Motor neuron (in vitro differentiated cells): ENCODE measurements around the gene TMBIM4. TPM values are rescaled to one million over a fixed set of nuclear protein-coding genes. Genes with fewer than 3 reads are reported as not detected.
A peak's percentile ranks its signal among the peaks of the same experiment; 100 is the strongest.
"Not testable (repeated sequence)": the region's sequence is repeated elsewhere in the genome, so short reads cannot be mapped to it uniquely, and the experiment has no call there.

Experiments used
- ATAC-seq, 8 experiments: fragments of 200-7000 bp; cut with Tn5 transposase; replicated peaks in 6 of 8; 2 replicates each; pipeline ENCODE4 v1.8.0; 2021; ENCODE audit warnings: mild to moderate bottlenecking in 8 of 8, moderate library complexity in 8 of 8
- H3K27ac ChIP-seq, 2 donors: fragments of 250-450 bp; sonication (Bioruptor Pico); 2 replicates each; pipeline ENCODE4 v1.9.0; 2021; ENCODE audit warnings: antibody characterized with exemption in 2 of 2, mild to moderate bottlenecking in 2 of 2, moderate library complexity in 1 of 2
- H3K4me1 ChIP-seq, 2 donors: fragments of 250-450 bp; sonication (Bioruptor Pico); replicated peaks in 1 of 2; 2 replicates each; pipeline ENCODE4 v1.6.1; 2021; ENCODE audit warnings: antibody characterized with exemption in 2 of 2, mild to moderate bottlenecking in 2 of 2, moderate library complexity in 1 of 2
- H3K4me3 ChIP-seq, 5 donors: fragments of 250-450 bp; sonication (Bioruptor Pico); 2 replicates each; pipeline ENCODE4 v1.9.0; 2021; ENCODE audit warnings: antibody characterized with exemption in 5 of 5, mild to moderate bottlenecking in 5 of 5, moderate library complexity in 4 of 5
- WGBS, 10 experiments: fragments of 450-650 bp; shearing (Covaris generic); methylation state at CpG; one replicate each; pipeline ENCODE4 v1.0.0; 2022; 5-methylcytosine and 5-hydroxymethylcytosine counted together
- in situ Hi-C, 9 experiments: fragments of 400-800 bp; cut with MboI; loops; one replicate each; pipeline ENCODE4 v1.15.0; 2021; ENCODE audit warnings: low sequenced_read_pairs in 9 of 9, low pct_unique_long_range_greater_than_20kb in 2 of 9; ENCODE audit not compliant: unreplicated experiment in 9 of 9
- total RNA-seq, 8 experiments: library from RNA; unstranded; fragments of 300-600 nt; gene quantifications; 2 replicates each; pipeline versions ENCODE4 v1.2.3 to v1.2.4, GENCODE V29; 2022

The TMBIM4 gene
- total RNA-seq, 8 experiments from 2014 or later = 19.7 to 101 (median 45.7) TPM

- not testable (repeated sequence) for ATAC-seq
These were observed 4.9 kb upstream of the TMBIM4 start for GRCh38 chr12:66174391-66175325.

GRCh38 chr12:66170606-66171005, 810 bp upstream of the TMBIM4 start:
- Histone ChIP-seq H3K4me1 (peaks cover 6 to 9% of the 10 kb centered on the region in 2 donors), H3K27ac (no peak overlapping the region), H3K4me3 (no peak overlapping the region)
- WGBS, 10 experiments = 82 to 100% (median 98%) methylated on average over 1 to 3 of the region's 3 CpGs; no CpG with 5 or more reads in 4 of the 10 experiments
- in situ Hi-C loops = no loop called here
- no peak for ATAC-seq

More at GRCh38 chr12:66174391-66175325, 4.9 kb upstream of the TMBIM4 start:
- H3K4me3 ChIP-seq, H3K4me1 ChIP-seq, H3K27ac ChIP-seq, in situ Hi-C loops: not testable (repeated sequence)
- 76 to 100% (median 95%) methylated on average over 2 to 11 of the region's 54 CpGs; no CpG with 5 or more reads in 4 of the 10 experiments for whole genome bisulfite sequencing, 10 experiments

- WGBS, 10 experiments = 25 to 92% (median 64%) methylated on average over 4 to 8 of the region's 8 CpGs
- H3K27ac ChIP-seq = no peak overlapping the region
- peak overlapping the region in 4 of 5 donors; percentile 67 to 81 (median 68) for H3K4me3 ChIP-seq
- no peak for ATAC-seq
- in situ Hi-C loops = no loop called here
- H3K4me1 ChIP-seq = peaks cover 6 to 9% of the 10 kb centered on the region in 2 donors
These were observed 1.4 kb downstream of the TMBIM4 start for GRCh38 chr12:66168410-66168809.

- ATAC-seq = no peak
- 79 to 100% (median 98%) methylated on average over 1 to 2 of the region's 2 CpGs for WGBS, 10 experiments
- in situ Hi-C loops = no loop called here
These were observed 3.2 kb downstream of the TMBIM4 start for GRCh38 chr12:66166561-66166960.

GRCh38 chr12:66165141-66165540, 4.7 kb downstream of the TMBIM4 start:
- no peak for ATAC-seq
- H3K4me3 ChIP-seq = no peak overlapping the region
- H3K27ac ChIP-seq = no peak overlapping the region
- H3K4me1 ChIP-seq = peaks cover 6% of the 10 kb centered on the region in 2 donors
- in situ Hi-C loops = no loop called here
- 83 to 100% (median 100%) methylated on average over 1 to 2 of the region's 2 CpGs; no CpG with 5 or more reads in 1 of the 10 experiments for WGBS, 10 experiments

More at GRCh38 chr12:66166561-66166960, 3.2 kb downstream of the TMBIM4 start:
- H3K27ac ChIP-seq = no peak overlapping the region
- no peak overlapping the region for H3K4me3 ChIP-seq
- H3K4me1 ChIP-seq = peaks cover 6 to 9% of the 10 kb centered on the region in 2 donors

GRCh38 chr12:66164349-66164821, 5.4 kb downstream of the TMBIM4 start:
- in situ Hi-C loops = no loop called here

GRCh38 chr12:66163289-66163688, 6.5 kb downstream of the TMBIM4 start:
- in situ Hi-C loops = no loop called here

More at GRCh38 chr12:66164349-66164821, 5.4 kb downstream of the TMBIM4 start:
- Histone ChIP-seq H3K27ac (no peak overlapping the region), H3K4me3 (no peak overlapping the region), H3K4me1 (peaks cover 6% of the 10 kb centered on the region in 2 donors)
- 71 to 100% (median 92%) methylated on average over 1 to 3 of the region's 3 CpGs for WGBS, 10 experiments
- ATAC-seq = no peak

GRCh38 chr12:66162701-66163100, 7.1 kb downstream of the TMBIM4 start:
- Histone ChIP-seq H3K4me3 (no peak overlapping the region), H3K4me1 (no peaks in the 10 kb centered on the region), H3K27ac (no peak overlapping the region)
- no peak for ATAC-seq
- in situ Hi-C loops = no loop called here
- 77 to 100% (median 93%) methylated on average over 1 to 2 of the region's 2 CpGs; no CpG with 5 or more reads in 2 of the 10 experiments for WGBS, 10 experiments

More at GRCh38 chr12:66163289-66163688, 6.5 kb downstream of the TMBIM4 start:
- WGBS, 10 experiments = 51 to 100% (median 71%) methylated on average over 1 to 4 of the region's 4 CpGs; no CpG with 5 or more reads in 1 of the 10 experiments
- H3K4me1 ChIP-seq = peaks cover 1 to 2% of the 10 kb centered on the region in 2 donors
- no peak for ATAC-seq
- H3K27ac ChIP-seq = no peak overlapping the region
- H3K4me3 ChIP-seq = no peak overlapping the region

GRCh38 chr12:66160704-66161103, 9.1 kb downstream of the TMBIM4 start:
- in situ Hi-C loops = no loop called here
- no peaks in the 10 kb centered on the region for H3K4me1 ChIP-seq
- H3K4me3 ChIP-seq = no peak overlapping the region
- no peak for ATAC-seq
- H3K27ac ChIP-seq = no peak overlapping the region
- WGBS, 10 experiments = 100% methylated on average over 3 to 5 of the region's 28 CpGs; no CpG with 5 or more reads in 8 of the 10 experiments

GRCh38 chr12:66159123-66159522, 10.7 kb downstream of the TMBIM4 start:
- in situ Hi-C loops = no loop called here
- no peaks in the 10 kb centered on the region for H3K4me1 ChIP-seq
- no peak for ATAC-seq
- H3K4me3 ChIP-seq = no peak overlapping the region
- no peak overlapping the region for H3K27ac ChIP-seq

- Histone ChIP-seq H3K27ac (no peak overlapping the region), H3K4me1 (no peaks in the 10 kb centered on the region), H3K4me3 (no peak overlapping the region)
- in situ Hi-C loops = no loop called here
- 90 to 100% (median 100%) methylated on average over 1 to 2 of the region's 2 CpGs; no CpG with 5 or more reads in 1 of the 10 experiments for WGBS, 10 experiments
- peak in 1 of 8 experiments; percentile 32 for ATAC-seq
These were observed 13.1 kb downstream of the TMBIM4 start for GRCh38 chr12:66156654-66157053.

GRCh38 chr12:66154776-66155175, 15.0 kb downstream of the TMBIM4 start:
- no peak for ATAC-seq
- no peaks in the 10 kb centered on the region for H3K4me1 ChIP-seq
- in situ Hi-C loops = no loop called here
- H3K27ac ChIP-seq = no peak overlapping the region
- H3K4me3 ChIP-seq = no peak overlapping the region

GRCh38 chr12:66152732-66153131, 17.1 kb downstream of the TMBIM4 start:
- 0 to 100% (median 100%) methylated on average over 1 of the region's 1 CpG; no CpG with 5 or more reads in 1 of the 10 experiments for WGBS, 10 experiments
- Histone ChIP-seq H3K4me3 (no peak overlapping the region), H3K4me1 (no peaks in the 10 kb centered on the region), H3K27ac (no peak overlapping the region)
- in situ Hi-C loops = no loop called here
- no peak for ATAC-seq
